DMS53 treated with DMSO at 0.1 percent for 48 hours (cell line): Measurements from ENCODE around the gene SHC3.

Experiments
- DNase-seq: peaks from one replicate; lab custom pipeline; 2025; ENCODE audit not compliant: unreplicated experiment; lab: John Stamatoyannopoulos, UW

The SHC3 gene

DNA sequence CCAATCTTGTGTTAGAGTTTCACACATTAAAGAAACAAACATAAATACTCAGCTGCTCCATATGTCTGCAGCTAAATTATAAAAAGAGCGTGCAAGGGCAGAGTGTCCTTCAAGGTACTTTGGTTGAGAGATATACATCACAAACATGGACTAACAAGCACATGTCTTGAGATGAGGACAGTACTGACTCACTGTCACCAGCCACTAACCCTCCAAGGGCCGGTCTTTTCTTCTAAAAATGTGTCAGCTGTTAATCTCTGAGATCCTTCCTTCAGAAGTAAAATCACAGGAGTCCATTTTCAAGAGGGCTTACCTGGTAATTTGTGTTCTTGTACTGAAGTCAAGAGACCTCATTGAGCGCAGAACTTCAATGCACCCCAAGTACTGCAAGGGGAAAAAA lies 66.4 kb downstream of the SHC3 start:
- DNase-seq = no peak

DNA sequence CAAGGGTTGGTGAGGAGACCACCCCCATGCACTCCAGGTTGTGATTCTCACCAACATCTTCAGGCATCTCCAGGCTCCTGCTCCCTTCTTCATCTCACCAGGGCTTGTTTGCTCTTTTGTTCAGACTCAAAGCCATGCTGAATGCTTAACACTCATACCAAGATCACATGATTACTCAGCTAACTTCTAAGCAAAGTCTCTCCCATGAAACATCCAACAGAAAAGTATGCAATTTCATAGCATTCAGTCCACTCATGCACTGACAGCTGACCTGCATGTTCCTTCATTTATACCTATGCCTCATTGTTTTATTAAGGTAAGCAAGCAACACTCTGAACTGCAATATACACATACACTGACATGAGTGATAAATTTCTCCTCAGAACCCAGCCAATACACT lies 69.0 kb downstream of the SHC3 start:
- no peak for DNase-seq

DNA sequence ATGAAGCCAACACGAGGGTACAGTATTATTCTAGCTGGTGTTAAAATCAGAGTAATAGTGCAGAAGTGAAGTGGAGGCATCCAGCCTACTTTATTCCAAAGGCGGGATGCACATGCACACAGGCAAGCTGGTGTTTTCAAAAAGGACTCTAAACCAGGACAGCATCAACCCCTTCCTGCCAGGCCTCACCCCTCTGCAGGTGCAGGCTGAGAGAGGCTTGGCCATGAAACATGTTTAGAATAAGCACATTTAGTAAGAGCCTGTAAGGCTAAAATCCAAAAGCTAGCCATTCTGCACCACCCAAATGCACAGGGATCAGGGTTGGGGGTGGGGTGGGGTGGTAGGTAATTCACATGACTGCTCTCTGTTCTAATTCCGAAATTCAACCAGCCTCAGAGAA lies 71.2 kb downstream of the SHC3 start:
- DNase-seq = no peak

DNA sequence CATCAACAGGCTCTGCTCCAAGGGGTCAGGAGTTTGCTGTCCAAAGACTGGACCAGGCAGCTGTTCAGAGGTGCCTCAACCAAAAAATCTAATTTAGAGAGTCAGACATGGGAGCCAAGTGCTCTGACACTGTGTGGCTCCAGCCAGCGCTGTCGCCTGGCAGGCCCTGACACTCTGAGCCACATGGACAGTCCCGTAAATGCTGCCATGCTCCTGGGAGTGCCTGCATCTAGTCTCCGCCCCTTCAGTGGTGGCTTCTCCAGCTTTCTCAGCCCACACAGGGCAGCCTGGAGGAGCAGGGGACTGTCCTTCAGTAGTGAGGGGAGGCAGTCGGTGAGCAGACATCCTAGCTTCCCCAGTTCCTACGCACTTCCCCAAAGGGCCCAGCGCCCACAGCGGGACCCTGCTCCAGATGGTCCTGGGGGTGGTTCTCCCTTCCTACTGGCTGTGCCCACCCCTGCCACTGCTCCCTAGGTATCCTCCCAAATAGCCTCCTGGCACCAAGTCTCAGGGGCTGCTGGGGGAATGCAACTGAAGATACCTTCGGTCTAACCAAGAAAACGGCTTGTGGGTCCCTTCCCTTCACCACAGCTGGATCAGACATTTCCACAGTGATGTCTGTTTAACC lies 72.3 kb downstream of the SHC3 start:
- no peak for DNase-seq

DNA sequence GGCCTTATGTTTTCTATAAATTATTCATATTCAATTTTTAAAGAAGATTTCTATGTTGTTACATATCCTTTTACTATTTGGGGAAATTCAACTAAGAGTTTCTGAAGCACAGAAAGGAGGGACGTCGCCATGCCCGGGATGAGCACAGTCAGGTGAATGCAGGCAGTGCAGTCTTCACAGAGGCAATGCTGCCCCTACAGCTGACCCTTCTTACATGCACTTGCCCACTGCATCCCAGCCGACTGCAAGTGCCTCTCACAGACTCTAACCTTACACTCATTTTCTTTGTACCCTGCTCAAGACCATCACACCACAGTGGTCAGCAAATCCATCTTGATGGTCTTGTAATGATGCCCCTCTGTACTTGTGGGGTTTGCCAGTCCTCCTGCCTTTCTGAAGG lies 73.8 kb downstream of the SHC3 start:
- DNase-seq = no peak

DNA sequence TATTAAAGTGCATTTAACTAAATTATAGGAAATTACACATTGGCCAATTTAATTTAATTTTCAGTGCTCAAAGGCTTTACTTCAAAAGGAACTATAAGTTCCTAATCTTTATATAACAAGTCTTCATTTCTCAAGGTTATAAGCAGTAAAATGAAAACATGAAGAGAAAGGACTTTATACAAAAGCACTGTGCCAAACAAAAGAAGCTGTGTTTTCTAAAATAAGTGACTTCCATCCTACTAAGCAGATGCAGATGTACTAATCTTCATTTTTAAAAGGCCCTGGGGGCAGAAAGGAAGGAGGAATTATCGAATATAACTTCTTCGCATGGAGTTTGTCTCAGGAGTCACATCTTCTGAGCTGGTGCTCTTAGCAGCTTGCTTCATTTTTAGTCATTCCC lies 81.4 kb downstream of the SHC3 start:
- no peak for DNase-seq

DNA sequence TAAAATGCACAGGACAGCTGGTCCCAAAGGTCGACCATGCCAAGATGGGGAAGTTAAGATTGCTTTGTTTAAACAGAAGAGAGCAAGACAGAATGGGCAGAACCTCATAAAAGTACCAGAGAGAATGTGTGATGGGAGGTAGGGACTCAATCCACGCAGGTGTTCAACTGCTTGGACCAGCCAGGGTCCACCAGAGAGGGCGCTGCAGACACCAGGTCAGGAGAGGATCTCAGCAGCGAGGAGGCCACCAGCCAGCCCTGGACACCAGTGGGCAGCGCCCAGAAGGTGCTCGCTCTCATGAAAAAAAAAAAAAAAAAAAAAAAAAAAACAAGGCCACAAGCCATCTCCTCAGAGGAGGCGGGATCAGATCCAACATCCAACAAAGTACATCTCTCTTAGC lies 81.8 kb downstream of the SHC3 start:
- DNase-seq = no peak

DNA sequence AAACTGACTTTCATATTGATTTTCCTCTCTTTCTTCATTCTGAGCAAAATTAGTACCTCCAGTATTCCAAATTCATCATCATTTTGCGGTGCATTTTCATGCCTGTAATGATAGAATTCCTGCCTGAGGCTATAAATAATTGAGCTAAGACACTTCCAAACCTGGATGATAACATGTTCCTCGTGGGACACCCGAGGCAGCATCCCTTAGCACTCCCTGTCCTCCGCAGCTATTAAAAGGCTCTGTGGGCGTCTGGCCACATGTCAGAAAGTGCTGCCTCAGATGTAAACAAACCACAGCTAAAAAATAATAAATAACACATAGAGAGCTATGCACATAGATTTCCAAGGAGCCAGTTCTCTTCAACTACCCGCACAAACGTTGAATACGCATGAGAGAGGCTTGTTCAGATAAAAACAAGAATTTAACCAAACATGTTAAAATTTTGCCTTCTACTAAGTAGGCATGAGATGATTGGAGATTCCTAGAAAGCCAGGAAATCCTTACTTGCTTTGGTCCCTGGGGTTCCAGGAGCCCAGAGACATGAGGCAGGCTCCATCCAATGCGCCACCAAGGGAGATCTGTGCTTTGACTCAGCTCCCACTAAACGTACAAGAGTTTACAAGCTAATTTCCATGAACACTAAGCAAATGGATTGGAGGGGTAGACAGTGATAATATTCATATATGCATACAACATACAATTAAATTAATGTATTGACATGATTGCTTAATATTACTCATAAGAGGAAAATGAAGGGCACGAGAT lies 82.7 kb downstream of the SHC3 start:
- no peak for DNase-seq

DNA sequence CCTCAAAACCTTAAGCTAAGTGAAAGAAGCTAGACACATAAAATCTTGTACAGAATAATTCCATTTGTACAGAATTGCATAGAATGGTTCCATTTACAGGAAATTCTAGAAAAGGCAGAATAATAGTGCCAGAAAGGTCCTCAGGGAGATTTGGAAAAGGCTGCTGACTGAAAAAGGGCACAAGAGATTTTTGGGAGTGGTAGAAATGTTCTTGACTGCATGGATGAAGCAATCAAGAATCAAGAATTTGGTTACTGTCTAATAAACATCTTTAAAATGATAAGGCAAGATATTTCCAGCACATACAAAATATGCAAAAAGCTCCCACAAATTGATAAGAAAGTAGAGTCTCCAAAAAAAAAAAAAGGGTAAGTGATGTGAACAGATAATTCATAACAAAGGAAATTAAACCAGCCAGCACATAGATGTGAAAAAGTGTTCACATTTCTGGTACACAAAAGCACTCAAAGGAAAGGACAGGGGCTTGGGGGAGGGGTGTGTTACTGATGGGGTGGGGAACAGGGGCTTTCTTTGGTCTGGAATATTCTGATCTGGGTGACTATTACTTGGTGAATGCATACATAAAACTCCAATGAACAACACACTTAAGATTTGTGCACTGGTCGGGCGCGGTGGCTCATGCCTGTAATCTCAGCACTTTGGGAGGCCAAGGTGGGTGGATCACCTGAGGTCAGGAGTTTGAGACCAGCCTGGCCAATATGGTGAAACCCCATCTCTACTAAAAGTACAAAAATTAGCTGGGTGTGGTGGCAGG lies 85.2 kb downstream of the SHC3 start:
- no peak for DNase-seq

DNA sequence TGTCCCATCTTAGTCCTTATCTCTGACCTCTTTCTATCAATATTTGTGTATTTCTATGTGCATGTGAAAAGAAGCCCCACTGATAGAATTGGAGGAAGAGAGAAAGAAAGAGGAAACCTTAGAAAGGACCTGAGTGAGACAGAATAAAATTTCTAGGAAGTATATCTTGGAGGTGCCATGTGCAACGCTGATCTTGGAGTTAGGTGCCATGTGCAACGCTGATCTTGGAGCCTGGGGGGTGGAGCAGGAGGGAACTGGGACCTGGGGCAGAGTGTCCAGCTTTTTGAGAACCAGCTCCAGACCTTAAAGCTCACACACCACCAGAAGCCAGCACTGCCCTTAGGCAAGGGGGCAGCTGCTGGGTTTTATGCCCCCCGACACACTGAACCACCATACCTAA lies 89.4 kb downstream of the SHC3 start:
- no peak for DNase-seq

DNA sequence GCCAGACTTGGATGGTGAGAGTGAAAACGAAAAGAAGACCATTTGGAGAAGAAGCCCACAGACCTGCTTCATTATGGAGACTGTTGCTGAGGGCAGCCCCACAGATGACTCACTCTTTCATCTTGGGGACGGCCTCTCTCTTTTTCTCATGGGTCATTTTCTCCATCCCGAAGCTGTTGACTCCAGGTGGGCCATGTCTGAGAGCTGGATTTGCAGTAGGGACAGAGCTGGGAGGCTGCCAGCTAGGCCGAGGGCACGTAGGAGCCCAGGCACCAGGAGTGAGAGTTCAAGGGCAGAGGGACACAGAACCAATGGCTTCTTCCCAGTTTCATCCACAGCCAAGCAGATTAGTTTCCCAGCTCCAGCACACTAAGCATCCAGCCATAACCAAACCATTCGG lies 95.0 kb downstream of the SHC3 start:
- DNase-seq = no peak

DNA sequence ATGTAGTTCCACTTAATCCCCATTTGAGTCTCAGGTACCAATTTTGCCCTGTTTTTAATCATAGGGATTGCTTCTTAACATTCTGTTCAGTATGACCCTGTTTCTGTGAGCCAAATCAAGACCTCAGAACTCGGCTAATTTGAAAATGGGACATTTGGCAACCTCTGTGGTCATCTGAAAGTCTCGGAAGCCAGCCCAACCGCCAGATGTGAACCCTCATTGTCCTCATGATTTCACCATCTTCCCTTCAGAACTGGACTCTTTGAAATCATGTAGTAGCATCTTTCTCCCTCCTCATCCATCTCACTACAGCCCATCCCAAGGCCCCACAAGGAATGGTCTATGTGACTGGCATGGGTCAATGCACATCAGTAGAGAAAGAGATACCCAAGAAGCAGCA lies 98.4 kb downstream of the SHC3 start:
- DNase-seq = no peak

DNA sequence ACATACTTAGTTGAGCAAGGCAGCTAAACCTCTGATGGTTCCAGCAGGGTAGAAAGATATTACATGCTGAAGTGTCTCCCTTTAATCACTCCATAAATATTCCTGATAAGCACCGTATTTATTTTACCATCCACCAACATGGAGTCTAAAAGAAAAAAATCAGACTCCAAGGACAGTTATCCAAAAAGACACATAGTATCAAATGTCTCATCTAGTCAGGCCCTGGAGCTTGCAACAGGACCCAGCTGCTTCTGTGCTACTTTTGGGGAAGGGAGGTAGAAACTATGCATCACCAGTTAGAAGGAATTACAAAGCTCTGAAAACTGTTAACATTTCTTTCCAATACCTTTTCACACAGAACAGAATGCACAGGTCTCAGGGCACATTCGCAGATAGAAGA lies 99.2 kb downstream of the SHC3 start:
- DNase-seq = no peak

DNA sequence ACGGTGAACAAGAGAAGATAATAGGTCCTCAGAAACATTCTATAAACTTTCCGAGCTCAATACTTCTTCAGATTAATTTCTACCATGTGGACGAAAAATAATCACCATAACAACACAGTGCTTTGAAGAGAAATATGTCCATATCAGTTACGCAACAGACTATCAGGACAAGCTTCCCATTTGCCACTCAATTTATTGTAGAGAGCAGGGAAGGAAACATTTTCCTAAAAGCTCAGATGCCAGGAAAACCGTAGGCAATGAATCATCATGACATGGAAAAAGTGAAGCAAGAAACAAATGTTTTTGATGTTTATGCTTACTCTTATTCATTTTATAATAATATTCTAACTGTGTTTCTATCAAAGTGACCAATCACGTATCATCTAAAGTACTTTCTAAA lies 99.8 kb downstream of the SHC3 start:
- DNase-seq = no peak

DNA sequence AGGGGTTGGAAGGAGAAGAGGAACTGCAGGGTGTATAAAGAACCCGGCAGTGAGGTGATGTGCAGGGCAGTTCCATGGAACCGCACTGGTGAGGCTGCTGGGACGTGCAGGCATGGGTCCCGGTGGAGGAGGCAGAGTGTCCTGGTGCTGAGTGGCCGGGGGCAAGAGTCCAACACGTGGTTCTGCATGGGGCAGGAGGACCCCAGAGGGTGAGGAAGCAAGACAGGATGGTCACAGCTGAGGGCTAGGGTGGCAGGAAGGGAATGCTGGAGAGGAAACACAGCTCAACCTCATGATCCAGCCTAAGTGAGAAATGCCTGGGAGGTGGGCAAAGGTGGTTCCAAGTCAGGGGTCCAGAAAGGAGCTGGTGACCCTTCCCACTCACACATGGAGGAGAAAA lies 100.2 kb downstream of the SHC3 start:
- no peak for DNase-seq

DNA sequence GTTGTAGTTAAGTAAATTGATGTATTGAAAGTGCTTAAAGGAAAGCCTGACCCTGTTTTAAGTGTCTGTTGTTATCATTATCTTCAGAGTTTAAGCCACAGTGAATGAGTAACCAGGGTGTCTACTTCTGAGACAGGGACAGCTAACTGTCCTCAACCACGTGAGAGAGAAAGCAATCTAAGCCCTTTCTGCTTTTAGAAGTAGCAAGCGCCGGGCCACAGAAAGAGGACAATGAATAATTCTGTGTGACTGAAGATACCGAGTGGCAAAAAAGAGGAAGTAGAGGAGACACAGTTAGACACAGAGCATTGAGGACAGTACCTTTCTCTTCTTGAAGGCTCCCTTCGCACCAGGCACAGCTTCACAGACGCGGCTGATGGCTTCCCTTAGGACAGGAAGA lies 101.1 kb downstream of the SHC3 start:
- no peak for DNase-seq

DNA sequence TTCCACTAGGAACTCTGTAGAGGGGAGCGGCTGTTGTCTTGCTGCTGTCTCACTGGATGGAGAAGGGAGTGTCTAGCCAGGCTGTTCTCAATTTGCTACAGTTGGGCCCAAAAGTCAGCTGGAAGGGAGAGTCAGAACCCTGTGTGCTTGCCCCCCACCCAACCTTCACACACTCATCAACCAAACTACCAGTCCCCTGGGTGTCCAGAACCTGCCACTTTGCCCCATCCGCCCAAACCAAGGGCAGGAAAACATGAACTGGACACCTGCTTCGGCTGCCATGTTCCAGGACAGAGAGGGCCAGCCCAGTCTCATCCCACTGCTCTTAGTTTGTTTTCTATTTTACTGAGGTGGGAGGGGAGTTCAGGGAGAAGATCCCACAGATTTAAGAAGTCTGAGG lies 105.2 kb downstream of the SHC3 start:
- DNase-seq = no peak

DNA sequence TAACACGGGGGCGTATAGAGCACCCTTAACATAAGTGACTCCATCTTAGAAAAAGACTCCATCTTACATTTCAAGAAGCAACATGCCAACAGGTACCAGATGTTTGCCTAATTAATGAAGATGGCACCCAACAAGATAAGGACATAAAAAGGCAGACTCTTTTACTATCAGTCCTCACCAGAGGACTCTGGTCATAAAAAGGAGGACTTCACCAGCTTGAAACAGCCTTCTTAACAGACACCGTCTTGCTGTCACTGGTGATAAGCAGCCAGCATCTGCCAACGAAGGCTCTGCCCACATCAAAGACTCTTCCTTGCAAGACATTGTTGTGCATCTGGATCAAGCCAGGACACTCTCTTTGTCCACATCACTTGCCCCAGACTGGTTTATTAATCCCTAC lies 107.0 kb downstream of the SHC3 start:
- DNase-seq = no peak

DNA sequence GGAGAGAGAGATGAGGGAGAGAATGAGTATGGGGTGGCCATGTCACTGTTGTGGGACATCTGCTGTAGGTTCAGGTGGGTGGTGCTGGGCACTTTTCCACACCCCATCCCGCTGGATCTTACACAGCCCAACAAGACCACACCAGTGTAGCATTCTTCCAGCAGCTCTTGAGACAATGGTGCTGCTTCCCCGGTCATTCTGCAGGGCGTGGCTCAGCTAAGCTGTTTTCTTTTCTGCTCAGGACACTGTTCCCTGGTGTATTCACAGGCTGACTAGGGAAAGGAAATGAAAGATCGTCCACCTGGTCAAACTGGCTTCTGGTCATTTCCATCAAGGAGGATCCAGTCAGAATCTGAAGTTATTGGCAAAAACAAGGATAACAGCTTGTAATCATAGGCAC lies 111.8 kb downstream of the SHC3 start:
- DNase-seq = no peak

DNA sequence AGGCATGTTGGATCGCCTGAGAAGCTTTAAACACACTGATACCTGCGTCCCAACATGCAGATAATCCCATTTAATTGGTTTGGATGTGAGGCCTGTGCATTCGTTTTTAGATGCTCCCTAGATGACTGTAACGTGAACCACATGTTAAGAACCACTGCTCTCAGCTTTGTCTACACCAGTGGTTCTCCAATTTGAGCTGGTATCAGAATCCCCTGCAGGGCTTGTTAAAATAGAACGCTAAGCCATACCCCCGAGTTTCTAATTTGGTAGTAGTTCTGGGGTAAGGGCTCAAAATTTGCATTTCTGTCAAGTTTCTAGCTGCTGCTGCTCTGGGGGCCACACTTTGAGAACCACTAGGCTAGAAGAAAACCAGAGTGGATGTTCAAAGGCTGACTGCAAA lies 112.7 kb downstream of the SHC3 start:
- no peak for DNase-seq

DNA sequence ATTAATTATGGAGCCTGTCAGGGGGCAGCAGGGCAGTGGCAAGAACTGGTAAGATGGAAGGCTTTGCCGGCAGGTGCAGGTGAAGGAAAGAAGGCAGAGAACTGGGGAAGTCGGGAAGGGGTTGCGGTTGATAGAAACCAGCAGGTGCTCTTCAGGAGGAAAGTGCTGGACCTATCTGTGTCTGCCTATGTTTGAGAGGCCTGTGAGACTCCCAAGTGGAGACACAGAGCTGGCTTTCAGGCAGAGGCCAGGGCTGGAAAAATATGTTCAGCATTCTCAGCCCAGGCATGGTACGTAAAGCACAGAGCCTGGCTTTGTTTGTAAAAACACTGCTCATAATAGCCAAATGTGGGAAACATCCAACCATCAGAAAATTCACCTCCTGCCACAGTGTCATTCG lies 117.8 kb downstream of the SHC3 start:
- no peak for DNase-seq

DNA sequence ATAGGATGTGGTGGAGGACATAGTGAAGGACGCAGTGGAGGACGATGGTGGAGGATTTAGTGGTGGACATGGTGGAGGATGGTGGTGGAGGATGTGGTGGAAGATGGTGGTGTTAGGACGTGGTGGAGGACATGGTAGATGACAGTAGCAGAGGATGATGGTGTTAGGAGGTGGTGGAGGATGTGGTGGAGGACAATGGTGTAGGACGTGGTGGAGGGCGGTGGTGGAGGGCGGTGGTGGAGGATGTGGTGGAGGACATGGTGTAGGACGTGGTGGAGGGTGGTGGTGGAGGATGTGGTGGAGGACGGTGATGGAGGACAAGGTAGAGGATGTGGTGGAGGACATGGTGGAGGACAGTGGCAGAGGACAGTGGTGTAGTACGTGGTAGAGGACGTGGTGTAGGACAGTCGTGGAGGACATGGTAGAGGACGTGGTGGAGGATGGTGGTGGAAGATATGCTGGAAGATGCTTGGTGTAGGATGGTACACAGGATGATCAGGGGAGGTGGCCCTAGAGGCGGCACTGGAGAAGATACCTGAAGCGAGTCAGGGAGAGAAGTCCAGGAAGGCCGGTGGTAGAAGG lies 118.6 kb downstream of the SHC3 start:
- DNase-seq = no peak
